Cerebellar nuclear complex (tissue), 1 donor: Measurements from ENCODE around the gene CDK19.

ENCODE experiments used
- DNase-seq, 2 experiments: peaks; one replicate each; lab custom pipeline; 2025; lab: John Stamatoyannopoulos, UW

The CDK19 gene

DNA sequence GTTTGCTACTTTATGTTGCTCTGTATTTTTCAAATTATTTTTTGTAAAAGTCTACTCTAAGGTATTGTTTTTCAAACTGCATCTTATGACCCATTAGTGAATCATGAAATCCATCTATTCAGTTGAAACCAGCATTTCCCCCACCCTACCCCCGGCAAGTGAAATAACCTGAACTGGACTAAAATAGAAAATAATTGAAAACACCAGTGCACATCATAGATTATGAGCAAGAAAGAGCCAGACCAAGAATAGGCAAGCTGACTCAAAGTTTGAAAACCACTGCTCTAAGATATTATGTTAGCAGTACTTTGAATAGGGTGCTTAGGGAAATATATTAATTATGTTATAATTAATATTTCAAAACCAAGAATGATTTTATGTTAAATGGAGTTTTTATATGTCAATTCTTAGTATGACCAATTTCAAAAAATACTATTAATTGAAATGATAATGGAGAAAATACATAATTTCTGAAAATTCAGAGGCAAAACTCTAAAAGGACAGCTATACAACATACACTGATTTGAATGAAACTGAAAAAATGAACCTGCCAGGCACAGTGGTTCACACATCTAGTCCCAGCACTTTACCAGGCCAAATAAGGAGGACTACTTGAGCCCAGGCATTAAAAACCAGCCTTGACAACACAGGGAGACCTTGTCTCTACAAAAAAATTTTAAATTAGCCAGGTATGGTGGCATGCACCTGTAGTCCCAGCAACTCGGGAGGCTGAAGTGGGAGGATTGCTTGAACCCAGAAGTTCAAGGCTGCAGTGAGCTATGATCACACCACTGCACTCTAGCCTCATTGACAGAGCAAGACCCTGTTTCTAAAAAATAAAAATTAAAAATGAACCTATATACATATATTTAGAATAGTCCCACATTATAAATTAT is 112.0 kb downstream of the CDK19 start:
- no peak for DNase-seq

DNA sequence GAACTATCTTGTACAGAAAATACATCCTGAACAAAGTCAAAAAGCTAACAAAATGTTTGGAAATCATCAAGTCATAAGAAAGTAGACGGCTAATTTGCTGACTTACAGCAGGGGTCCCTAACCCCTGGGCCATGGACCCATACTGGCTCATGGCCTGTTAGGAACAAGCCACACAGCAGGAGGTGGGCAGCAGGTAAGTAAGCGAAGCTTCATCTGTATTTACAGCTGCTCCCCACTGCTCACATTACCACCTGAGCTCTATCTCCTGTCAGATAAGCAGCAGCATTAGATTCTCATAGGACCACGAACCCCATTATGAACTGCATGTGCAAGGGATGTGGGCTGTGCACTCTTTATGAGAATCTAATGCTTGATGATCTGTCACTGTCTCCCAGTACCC is 115.5 kb downstream of the CDK19 start:
- DNase-seq = no peak

DNA sequence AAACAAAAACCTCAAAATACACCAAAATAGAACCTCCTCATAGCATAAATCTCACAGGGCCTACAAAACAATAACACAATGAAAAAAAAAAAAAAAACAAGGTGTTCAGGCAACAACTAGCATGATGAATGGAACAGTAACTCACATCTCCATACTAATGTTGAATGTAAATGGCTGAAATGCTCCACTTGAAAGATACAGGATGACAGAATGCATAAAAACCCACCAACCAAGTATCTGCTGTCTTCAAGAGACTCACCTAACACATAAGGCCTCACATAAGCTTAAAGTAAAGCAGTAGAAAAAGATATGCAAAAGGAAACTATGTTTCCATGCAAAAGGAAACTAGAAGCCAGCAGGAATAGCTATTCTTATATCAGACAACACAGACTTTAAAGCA is 121.3 kb downstream of the CDK19 start:
- DNase-seq = no peak

DNA sequence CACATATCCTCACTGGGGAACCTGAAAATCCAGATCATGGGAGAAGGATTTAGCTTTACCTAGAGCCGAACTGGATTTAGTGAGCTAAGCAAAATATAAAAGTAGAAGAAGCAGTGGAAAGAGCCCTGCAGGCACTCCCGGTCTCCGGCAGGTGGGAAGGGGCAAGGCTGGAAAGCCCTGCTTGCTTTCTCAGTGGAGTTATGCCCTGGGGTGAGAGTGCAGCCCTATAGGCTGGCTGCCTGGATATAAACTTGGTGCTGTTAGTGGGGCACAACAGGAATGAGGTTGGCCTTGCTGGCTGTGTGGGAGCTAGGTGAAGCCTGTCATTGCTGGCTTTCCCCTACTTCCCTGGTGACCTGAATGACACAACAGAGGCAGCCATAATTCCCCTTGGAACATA is 122.0 kb downstream of the CDK19 start:
- no peak for DNase-seq

DNA sequence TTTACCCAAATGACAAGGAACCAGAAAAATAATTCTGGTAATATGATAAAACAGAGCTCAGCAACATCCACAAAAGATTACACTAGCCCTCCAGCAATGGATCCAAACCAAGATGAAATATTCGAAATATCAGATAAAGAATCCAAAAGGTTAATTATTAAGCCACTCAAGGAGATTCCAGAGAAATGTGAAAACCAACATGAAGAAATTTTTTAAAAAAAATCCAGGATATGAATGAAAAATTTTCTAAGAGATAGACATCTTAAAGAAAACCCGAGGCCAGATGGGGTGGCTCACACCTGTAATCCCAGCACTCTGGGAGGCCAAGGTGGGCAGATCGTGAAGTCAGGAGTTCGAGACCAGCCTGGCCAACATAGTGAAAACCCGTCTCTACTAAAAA is 124.4 kb downstream of the CDK19 start:
- no peak for DNase-seq

DNA sequence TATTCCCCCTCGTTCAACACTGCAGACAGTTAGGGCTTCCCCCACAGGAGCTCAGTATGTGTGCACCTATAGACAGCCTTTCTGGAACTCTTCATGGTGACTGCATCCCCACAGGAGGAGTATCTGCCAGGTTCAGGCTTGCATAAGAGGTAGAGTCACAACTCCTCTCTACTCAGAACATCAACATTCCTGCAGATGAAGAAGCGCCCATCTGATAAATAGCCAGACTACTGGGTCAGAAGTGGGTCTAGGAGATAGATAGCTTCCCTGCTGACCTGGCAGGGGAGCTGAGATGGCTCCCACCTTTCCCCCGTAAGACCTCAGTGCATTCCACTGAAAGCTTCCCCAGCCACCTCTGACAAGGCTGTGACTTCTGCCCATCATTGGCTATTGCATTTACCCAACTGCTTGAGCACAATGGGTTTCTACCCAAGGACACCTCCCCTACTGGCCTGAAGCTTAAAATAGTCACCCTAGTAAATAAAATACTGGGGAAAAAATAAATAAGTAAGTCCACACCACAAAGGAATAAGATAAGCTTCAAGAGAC is 125.1 kb downstream of the CDK19 start:
- DNase-seq = no peak

DNA sequence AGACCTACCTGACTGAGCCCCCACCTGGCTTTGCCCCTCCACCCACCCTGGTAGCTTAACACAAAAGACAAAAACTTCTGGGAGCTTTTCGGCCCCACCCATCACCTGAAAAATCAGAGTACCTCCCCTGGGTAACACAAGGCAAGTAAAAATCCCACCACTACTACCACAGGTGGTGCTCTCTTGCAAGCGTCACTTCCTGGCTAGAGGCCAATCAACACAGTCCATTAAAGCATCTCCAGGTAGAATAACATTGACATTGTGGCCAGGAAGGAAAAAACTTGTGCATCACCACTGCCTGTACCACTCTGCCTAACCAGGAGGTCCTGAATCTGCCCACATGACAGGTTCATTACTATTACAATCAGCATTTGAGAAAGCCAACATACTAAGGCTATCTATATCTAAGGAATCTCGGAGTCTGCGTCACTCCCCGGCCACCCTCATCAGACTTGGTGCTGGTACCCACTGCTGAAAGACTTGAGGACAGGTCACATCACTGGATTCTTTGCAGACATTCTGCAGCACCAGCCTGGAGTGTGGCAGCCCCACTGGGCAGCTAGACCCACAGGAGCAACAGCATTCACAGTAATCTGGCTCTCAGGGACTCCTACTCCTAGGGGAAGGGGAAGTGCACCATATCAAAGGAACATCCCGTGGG is 125.9 kb downstream of the CDK19 start:
- no peak for DNase-seq

DNA sequence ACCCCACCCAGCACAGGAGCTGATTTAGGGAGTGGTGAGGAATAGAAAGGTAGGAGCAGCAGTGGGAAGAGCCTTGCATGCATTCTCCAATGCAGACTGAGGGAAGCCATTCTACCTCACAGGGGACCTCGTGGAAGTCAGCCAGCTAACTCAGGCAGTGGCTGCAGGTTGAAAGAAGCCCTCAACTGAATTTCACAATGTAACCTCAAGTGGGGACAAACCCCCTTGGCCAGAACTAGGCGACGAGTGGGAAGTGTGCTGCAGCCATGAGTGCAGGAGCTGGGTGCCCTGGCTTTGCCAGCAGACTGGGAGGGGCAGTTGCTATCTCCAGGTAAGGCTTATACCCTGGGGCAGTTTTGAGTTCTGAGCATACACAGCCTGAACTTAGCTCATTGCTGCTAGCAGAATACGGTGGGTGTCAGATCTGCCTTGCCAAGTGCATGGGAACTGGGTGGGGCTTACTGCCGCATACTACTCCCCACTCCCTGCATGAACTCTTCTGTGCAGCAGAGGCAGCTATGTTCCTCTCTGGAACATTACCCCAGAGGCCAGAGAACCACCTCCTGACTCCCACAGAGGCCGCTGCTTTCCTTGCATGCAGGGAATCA is 126.5 kb downstream of the CDK19 start:
- no peak for DNase-seq

DNA sequence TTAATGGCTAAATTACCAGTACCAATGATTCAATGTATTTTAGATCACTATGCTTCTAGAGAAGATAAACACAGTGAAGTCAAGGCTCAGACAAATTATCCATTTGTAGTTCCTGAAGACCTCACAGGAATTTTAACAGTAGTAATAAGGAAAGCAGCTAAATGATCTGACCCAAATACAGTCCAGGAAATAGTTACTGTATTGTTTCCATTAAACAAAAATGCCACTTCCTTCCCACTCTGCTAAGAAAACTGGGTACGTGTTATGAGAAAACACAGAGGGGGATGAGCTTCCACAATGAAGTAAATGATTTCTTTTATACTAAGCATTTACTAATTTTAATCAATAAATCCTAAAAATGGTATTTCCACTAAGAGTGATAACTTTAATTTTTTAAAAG is 127.9 kb downstream of the CDK19 start:
- no peak for DNase-seq

DNA sequence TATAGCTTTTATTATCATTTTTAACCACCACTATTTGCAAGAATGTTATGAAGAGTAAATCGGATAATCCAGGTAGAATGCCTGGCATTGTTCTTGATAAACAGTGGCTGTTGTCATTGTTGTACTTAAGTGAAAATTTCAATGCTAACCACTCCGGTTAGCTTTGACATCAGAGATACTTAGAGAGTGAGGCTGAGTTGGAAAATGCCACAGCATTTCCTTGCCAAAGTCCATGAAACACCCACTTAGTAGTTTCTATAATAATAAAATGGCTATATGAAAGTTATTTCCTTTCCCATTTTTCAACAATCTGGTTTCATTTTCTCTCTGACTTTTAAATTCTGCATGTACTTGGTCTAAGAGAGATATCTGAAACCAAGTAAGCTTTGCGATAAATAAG is 132.0 kb downstream of the CDK19 start:
- no peak for DNase-seq

DNA sequence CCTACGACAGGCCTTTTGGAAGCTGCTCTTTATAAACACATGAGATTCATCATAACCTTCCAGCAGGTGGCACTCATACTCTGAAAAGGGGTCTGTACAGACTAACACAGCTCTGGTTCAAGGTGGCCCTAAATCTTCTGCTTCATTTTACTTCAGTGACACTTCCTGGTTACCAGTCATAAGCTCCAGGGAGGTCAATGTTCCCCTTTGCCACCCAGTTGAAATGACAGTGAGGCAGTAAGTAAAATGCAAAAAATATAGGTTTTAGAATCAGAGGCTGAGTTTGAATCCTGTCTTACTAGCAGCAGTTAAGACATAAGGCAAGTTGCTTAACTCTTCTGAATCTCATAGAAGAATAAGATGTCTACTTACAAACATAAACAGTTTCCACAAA is 132.8 kb downstream of the CDK19 start:
- DNase-seq = peak in 1 of 2 experiments; percentile 33

DNA sequence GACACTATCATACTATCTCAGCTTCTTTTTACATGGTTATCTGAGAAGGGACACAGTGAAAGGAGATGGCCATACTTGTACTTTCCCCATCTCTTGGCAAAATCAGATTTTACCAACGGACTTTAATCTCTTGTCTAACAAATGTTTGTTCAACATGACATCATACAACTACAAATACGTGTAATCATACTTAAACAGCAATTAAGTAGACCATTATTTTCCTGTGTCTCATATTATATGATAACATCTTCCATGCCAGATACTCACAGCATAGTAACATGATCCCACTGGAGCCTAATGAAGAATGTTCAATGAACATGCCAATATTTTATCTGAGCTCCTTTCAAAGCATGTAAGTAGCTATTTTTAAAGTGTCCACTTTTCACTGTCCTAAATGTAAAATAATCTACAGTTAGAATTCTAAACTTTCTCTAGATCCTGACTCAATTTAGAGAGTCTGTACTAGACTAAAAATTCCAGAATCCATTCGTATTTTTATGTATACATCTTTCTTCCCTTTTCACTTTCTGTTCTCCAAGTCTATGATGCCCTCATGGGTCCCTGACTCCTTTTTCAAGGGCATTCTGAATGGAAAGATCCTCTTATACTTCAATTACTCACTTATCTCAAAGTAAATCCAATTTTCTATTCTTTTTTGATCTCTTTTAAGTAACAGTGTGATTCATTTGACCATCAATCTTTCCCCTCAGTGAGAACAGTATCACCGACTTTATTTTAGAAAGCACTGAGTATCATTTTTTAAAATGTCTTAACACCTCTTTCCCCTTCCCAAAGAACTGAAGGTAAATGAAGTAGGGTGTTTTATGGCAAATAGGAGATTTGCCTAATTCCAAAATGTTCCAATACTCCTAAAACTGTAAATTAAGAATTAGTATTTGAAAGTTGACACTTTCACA is 133.5 kb downstream of the CDK19 start:
- no peak for DNase-seq

DNA sequence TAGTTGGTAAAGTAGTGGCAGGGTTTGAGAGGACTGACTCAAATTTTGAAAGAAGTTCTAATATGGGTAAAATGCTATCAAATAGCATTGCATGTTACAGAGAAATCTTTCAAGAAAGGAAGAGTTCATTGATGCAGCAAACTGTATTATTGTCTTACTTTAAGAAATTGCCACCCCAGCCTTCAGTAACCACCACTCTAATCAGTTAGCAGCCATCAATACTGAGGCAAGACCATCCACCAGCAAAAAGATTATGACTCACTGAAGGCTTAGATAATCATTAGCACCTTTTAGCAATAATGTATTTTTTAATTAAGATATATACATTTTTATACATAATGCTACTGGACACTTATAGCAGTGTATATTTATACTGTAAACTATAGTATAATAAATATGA is 138.9 kb downstream of the CDK19 start:
- DNase-seq = no peak

DNA sequence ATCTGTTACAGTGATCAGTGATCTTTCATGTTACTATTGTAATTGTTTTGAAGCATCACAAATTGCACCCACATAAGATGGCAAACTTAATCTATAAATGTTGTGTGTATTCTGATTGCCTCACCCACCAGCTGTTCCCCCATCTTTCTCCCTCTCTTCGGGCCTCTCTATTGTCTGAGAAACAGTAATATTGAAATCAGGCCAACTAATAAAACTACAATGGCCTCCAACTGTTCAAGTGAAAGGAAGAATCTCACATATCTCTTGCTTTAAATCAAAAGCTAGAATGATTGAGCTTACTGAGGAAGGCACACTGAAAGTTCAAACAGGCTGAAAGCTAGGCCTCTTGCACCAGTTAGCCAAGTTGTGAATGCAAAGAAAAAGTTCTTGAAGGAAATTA is 141.2 kb downstream of the CDK19 start:
- no peak for DNase-seq

DNA sequence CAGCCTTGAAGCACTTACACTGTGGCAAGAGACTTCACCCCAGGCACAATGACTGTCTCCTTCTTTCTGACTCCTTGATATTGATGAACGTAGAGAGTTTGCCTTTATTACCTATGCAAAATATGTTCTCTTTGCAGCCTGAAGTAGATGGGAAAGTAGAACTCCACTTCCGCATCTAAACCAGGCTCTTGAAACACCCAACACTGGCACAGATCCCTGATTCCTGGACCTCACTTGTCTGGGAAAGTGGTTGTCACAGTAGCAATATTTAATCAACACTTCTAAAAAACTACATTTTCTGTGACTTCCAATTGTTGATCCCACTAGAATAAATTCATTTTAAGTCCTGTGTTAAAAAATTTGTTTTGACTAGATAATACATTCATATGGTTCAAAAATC is 143.1 kb downstream of the CDK19 start:
- no peak for DNase-seq

DNA sequence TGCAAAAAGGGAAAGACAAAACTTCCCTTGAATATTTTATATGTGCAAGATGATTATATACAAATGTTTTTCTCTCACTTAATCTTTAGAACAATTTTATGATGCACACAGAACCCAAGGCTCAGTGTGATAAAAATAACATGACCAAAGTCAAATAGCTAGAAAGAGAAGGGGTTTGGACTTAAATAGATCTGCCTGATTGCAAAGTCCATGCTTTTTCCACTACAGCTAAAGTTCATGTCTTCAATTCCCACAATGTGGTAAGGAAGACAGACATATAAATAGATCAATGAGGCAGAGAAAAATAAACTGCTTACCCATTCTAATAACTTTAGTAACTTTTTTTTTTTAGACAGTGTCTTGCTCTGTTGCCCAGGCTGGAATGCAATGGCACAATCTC is 143.8 kb downstream of the CDK19 start:
- no peak for DNase-seq

DNA sequence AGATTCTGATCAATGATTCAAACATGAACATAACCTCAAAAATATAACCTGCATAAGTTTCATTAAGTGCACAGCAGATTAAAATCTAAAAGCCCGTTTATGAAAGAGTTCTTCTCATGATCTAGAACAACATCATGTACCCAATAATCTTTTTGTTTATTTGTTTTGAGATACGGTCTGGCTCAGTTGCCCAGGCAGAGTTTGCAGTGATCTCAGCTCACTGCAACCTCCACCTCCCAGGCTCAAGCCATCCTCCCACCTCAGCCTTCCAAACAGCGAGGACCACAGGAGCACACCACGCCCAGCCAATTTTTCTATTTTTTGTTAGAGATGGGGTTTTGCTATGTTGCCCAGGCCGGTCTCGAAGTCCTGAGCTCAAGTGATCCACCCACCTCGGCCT is 149.7 kb downstream of the CDK19 start:
- DNase-seq = no peak

DNA sequence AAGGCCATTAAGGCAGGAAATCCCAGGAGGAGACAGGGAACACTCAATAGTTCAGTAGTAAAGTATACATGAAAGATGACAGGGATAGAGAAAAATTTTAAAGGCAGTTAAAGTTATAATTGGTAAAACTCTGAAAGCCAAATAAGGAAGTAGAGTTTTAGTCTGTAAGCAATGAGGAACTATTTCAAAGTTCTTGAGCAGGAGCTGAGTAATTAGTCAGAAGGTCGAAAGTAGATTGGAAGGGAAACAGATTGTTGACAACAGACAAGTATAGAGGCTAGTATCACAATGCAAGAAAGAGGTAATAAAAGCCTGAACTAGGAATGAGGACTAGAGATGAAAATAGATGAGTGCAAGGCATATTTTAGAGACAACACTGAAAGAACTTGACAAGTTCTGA is 150.3 kb downstream of the CDK19 start:
- no peak for DNase-seq

DNA sequence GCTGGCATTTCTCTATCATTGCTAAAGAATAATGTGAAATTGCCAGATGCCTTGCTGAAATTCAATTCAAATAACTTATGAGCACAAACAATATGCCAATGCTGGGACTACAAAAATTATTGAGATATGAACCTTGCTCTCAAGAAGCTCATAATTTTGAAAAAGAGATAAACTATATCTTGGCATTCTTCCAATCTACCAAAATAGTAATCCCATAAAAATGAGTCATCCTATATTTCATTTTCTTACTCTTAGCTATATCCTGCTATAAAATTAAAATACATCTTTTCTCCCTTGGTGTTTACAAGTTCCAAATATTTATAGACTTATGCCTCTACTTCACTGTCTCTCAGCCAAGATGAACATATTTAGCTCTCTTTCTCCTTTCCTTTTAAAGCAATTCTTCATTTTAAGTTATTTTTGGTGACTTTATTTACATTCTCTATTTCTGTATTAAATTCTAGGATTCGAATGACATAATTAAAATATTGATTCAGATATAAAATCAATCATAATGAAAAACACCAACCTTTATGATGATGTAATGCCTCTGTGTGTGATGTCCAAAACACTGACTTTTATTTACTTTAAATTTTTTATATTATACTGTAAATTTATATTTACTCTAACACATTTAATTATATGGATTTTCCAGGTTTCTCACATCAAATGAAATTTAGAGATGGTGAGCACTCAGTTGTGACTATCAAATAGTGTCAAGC is 152.6 kb downstream of the CDK19 start:
- no peak for DNase-seq

DNA sequence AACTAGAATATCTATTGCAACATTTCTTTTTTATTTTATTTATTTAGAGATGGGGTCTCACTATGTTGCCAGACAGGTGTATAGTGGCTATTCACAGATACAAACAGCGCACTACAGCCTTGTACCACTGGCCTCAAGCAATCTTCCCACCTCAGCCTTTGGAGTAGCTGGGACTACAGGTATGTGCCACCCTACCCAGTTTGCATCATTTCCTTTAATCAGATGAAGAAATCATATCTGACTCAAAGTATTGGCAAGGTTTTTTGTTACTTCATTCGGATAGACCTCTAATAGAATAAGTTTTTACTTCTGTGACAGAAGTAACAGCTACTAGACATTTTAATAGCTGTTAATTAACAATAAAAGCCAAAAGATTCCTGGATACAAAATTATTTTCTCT is 153.9 kb downstream of the CDK19 start:
- DNase-seq = no peak

DNA sequence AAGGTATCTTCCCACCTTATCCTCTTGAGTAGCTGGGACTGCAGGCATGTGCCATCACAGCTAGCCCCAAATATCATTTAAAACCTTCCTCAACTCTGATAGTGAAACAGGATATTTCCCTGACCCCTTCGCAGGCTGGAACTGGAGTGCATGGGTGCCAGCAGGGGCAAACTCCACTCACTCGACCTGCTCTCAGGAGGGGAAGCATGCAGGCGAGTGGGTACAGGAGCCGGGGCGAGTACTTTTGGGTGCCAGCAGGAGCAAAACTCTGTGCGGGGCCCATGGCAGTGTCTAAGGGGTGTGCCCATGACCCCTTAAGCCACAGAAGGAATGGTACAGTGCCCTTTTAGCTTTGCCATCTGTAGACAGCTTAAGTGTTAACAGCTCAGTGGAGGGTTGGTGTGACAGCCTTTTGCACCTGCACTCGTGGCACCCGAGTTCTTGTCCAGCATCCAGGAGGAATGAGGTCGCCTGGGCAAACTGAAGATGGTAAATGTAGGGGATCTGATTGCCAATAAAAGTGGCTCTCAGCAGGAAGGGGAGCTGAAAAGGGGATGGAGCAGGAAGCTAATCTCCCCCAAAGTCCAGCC is 155.1 kb downstream of the CDK19 start:
- no peak for DNase-seq
